SK-N-SH (cell line): Measurements from ENCODE around the gene KBTBD4. TPM values are rescaled to one million over a fixed set of nuclear protein-coding genes. Genes with fewer than 3 reads are reported as not detected.

Source experiments
- CTCF ChIA-PET: fragments of 300-600, 350-600 bp; formaldehyde crosslinking; extraction: SDS; loops from one replicate; lab custom pipeline; 2021; lab: Yijun Ruan, JAX
- POLR2A ChIA-PET: fragments of 350-600 bp; sonication (Branson Sonifier 250); formaldehyde crosslinking; extraction: SDS; loops from one replicate; lab custom pipeline; 2020; ENCODE audit warnings: antibody characterized with exemption, inconsistent platforms; lab: Yijun Ruan, JAX
- DNase-seq: peaks from one replicate; pipeline ENCODE4 v3.0.0; 2012
- H2AFZ ChIP-seq: fragments of 200-600 bp; sonication (generic); 2 replicates; pipeline ENCODE4 v1.8.1; 2016; ENCODE audit warnings: antibody characterized with exemption, mild to moderate bottlenecking, low read depth
- H3F3A ChIP-seq: fragments of 200-600 bp; sonication (generic); replicated peaks from 2 replicates; pipeline ENCODE3; 2016; ENCODE audit warnings: antibody characterized with exemption, mild to moderate bottlenecking; ENCODE audit not compliant: insufficient read depth
- H3K27ac ChIP-seq, 2 experiments: fragments of 200-500 bp in 1 of 2; fragments of 200-600 bp in 1 of 2; sonication (Bioruptor generic) in 1 of 2; sonication (generic), shearing (Covaris generic) in 1 of 2; 2 replicates each; pipeline versions ENCODE4 v1.5.1 to v1.6.1; 2014 to 2016; ENCODE audit warnings: low read depth in 2 of 2, inconsistent platforms in 1 of 2, low read length in 1 of 2, mild to moderate bottlenecking in 1 of 2, mixed read lengths in 1 of 2
- H3K27me3 ChIP-seq: fragments of 200-600 bp; sonication (generic), shearing (Covaris generic); 2 replicates; pipeline ENCODE4 v1.6.1; 2016; ENCODE audit warnings: mixed run types; ENCODE audit not compliant: insufficient read depth
- H3K36me3 ChIP-seq, 2 experiments: fragments of 200-500 bp in 1 of 2; fragments of 200-600 bp in 1 of 2; sonication (Bioruptor generic) in 1 of 2; sonication (generic) in 1 of 2; replicated peaks in 1 of 2; 2 replicates each; pipeline versions ENCODE3 to v1.5.1; 2014 to 2016; ENCODE audit warnings: low read length in 1 of 2, mild to moderate bottlenecking in 1 of 2; ENCODE audit not compliant: insufficient read depth in 2 of 2, control insufficient read depth in 1 of 2
- H3K4me1 ChIP-seq, 2 experiments: fragments of 200-500 bp in 1 of 2; fragments of 200-600 bp in 1 of 2; sonication (Bioruptor generic) in 1 of 2; sonication (generic), shearing (Covaris generic) in 1 of 2; 2 replicates each; pipeline versions ENCODE4 v1.5.1 to v1.6.1; 2014 to 2016; ENCODE audit warnings: low read depth in 1 of 2, low read length in 1 of 2, mixed run types in 1 of 2; ENCODE audit not compliant: insufficient read depth in 2 of 2, control insufficient read depth in 1 of 2
- H3K4me2 ChIP-seq: fragments of 200-600 bp; sonication (generic), shearing (Covaris generic); 2 replicates; pipeline ENCODE4 v1.6.1; 2017; ENCODE audit warnings: mixed run types
- H3K4me3 ChIP-seq, 2 experiments: fragments of 200-500 bp in 1 of 2; fragments of 200-600 bp in 1 of 2; sonication (Bioruptor generic) in 1 of 2; sonication (generic), shearing (Covaris generic) in 1 of 2; 2 replicates each; pipeline versions ENCODE4 v1.5.1 to v1.8.1; 2014 to 2016; ENCODE audit warnings: low read depth in 2 of 2, inconsistent platforms in 1 of 2, low read length in 1 of 2, mild to moderate bottlenecking in 1 of 2, mixed read lengths in 1 of 2, moderate library complexity in 1 of 2
- H3K79me2 ChIP-seq: fragments of 200-600 bp; sonication (generic); 2 replicates; pipeline ENCODE4 v1.8.1; 2017; ENCODE audit warnings: mild to moderate bottlenecking; ENCODE audit not compliant: insufficient read depth
- H3K9ac ChIP-seq: fragments of 200-600 bp; sonication (generic); 2 replicates; pipeline ENCODE4 v1.6.1; 2017; ENCODE audit warnings: mixed run types
- H3K9me2 ChIP-seq: fragments of 200-600 bp; sonication (generic); 2 replicates; pipeline ENCODE4 v1.6.1; 2017; ENCODE audit warnings: mixed run types
- H3K9me3 ChIP-seq: fragments of 200-600 bp; sonication (generic); 2 replicates; pipeline ENCODE4 v1.6.1; 2017; ENCODE audit warnings: mixed run types, mild to moderate bottlenecking, moderate library complexity
- H4K20me1 ChIP-seq: fragments of 200-600 bp; sonication (generic); 2 replicates; pipeline ENCODE4 v1.6.1; 2017; ENCODE audit warnings: mild to moderate bottlenecking, mixed run types; ENCODE audit not compliant: insufficient read depth
- EP300 ChIP-seq, 2 experiments: IDR thresholded peaks; 2 replicates each; pipeline versions ENCODE4 v1.4.0 to v1.6.1; 2012; ENCODE audit warnings: borderline replicate concordance in 1 of 2, low read depth in 1 of 2, low read length in 1 of 2
- FOSL2 ChIP-seq: IDR thresholded peaks from 2 replicates; pipeline ENCODE4 v1.4.0; 2012; ENCODE audit warnings: low read depth, mild to moderate bottlenecking, moderate library complexity, borderline replicate concordance
- GABPA ChIP-seq: IDR thresholded peaks from 2 replicates; pipeline ENCODE4 v1.4.0; 2012; ENCODE audit warnings: low read depth, mild to moderate bottlenecking
- GATA2 ChIP-seq: sonication (generic); formaldehyde crosslinking; IDR thresholded peaks from 2 replicates; pipeline ENCODE4 v1.5.0; 2020; ENCODE audit warnings: mild to moderate bottlenecking, missing genetic modification reagents
- JUND ChIP-seq: IDR thresholded peaks from 2 replicates; pipeline ENCODE4 v1.4.0; 2012
- MEF2A ChIP-seq: IDR thresholded peaks from 2 replicates; pipeline ENCODE4 v1.4.0; 2012; ENCODE audit warnings: low read depth, borderline replicate concordance
- NFIC ChIP-seq: IDR thresholded peaks from 2 replicates; pipeline ENCODE4 v1.4.0; 2012; ENCODE audit warnings: borderline replicate concordance
- RAD21 ChIP-seq: IDR thresholded peaks from 2 replicates; pipeline ENCODE4 v1.6.1; 2012; ENCODE audit warnings: mild to moderate bottlenecking, low read length
- SMC3 ChIP-seq: IDR thresholded peaks from 2 replicates; pipeline ENCODE4 v1.6.1; 2012; ENCODE audit warnings: low read depth, low read length, improper control_type of control experiment
- TCF12 ChIP-seq: IDR thresholded peaks from 2 replicates; pipeline ENCODE4 v1.4.0; 2012
- WGBS: methylation state at CpG from one replicate; pipeline ENCODE4 v1.1.6; 2017; ENCODE audit warnings: low lambda C conversion rate; 5-methylcytosine and 5-hydroxymethylcytosine counted together
- polyA plus RNA-seq, 3 experiments: library from polyadenylated mRNA; depleted of rRNA; stranded (reverse); fragments of >200 nt; gene quantifications; 2 replicates each; pipeline ENCODE4 v1.2.3, GENCODE V29; 2012
- TF ChIP-seq, protein P1 (sequence below): IDR thresholded peaks from 2 replicates; pipeline ENCODE4 v1.6.1; 2012; ENCODE audit warnings: mild to moderate bottlenecking, low read depth, low read length, moderate library complexity
- TF ChIP-seq, protein P2 (sequence below): IDR thresholded peaks from 2 replicates; pipeline ENCODE4 v1.4.0; 2012; ENCODE audit warnings: low read depth
- TF ChIP-seq, protein P3 (sequence below): fragments of 150-350 bp; IDR thresholded peaks from 2 replicates; pipeline ENCODE4 v1.6.1; 2017; ENCODE audit warnings: antibody characterized with exemption, low read length, low read depth, borderline replicate concordance

The KBTBD4 gene
- polyA plus RNA-seq, 1 of the 3 experiments (the other 2 are of a cell fraction), result 16.8 TPM

DNA sequence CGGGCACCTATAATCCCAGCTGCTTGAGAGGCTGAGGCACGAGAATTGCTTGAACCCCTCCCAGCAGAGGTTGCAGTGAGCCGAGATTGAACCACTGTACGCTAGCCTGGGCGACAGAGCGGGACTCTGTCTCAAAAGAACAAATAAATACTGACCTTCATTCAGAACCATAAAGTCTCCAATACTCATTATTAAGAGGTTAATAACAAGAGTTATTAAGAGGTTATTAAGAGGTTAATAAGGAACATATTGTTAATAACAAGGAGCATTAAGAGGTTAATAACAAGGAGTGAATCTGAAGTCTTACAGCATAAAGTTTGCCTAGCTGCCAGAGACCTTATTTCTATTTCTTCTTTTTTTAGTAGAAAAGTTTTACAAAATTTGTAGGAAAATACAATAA lies 33.5 kb downstream of the KBTBD4 start:
- H3K4me1 ChIP-seq, result peaks cover 2 to 32% of the 10 kb centered on the region in 2 experiments; a peak in 2 of 4 replicates

DNA sequence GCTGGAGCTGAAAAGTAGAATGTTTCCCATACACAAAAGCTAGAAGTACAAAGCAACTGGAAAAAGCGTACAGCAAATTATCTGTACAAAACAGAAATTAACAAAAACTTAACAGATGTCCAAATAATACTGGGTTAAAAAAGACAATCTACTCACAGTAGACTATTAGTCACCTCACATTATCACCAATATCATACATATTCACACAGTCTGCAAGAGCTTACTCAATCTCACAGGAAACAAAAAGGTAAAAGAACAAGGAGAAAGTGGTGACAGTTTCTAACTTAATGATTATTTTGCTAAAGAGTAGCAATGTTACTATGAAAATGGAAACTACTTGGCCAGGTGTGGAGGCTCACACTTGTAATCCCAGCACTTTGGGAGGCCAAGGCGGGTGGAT lies 37.7 kb downstream of the KBTBD4 start:
- ChIA-PET POLR2A (interaction anchor here (0.9 kb wide), 1 partner anchor 11 kb away, joined by 4 read pairs; no protein-coding TSS in a partner anchor), CTCF (interaction anchor here (0.8 kb wide), 1 partner anchor 12 kb away, joined by 3 read pairs; no protein-coding TSS in a partner anchor)
- Histone ChIP-seq H3K9me3 (no peaks in the 10 kb centered on the region), H3K4me1 (peaks cover 0 to 52% of the 10 kb centered on the region in 2 experiments; a peak in 3 of 4 replicates), H3K9ac (no peak overlapping the region), H3K27me3 (no peaks in the 10 kb centered on the region), H2AFZ (no peak overlapping the region), H3F3A (peaks cover 52% of the 10 kb centered on the region), H3K36me3 (peaks cover 0 to 18% of the 10 kb centered on the region in 2 experiments), H3K79me2 (peaks cover 99% of the 10 kb centered on the region), H3K9me2 (no peaks in the 10 kb centered on the region), H3K27ac (peak overlapping the region in 1 of 2 experiments; percentile 70; a peak in 2 of 4 replicates), H3K4me2 (peak overlapping the region; percentile 61; the same call in 1 of the 2 replicates), H3K4me3 (peak overlapping the region in 1 of 2 experiments; percentile 14; a peak in 1 of 4 replicates), H4K20me1 (peaks cover 98% of the 10 kb centered on the region)
- no peak for DNase-seq
- TF ChIP-seq JUND (no peak), MEF2A (no peak), EP300 (IDR thresholded peaks at IDR 0.05; ENCODE audit: borderline replicate concordance in 1 of 2, low read depth in 1 of 2, low read length in 1 of 2) (no peak), FOSL2 (no peak), RAD21 (no peak), GABPA (no peak), NFIC (no peak), SMC3 (no peak)
- TF ChIP-seq, protein P1, sequence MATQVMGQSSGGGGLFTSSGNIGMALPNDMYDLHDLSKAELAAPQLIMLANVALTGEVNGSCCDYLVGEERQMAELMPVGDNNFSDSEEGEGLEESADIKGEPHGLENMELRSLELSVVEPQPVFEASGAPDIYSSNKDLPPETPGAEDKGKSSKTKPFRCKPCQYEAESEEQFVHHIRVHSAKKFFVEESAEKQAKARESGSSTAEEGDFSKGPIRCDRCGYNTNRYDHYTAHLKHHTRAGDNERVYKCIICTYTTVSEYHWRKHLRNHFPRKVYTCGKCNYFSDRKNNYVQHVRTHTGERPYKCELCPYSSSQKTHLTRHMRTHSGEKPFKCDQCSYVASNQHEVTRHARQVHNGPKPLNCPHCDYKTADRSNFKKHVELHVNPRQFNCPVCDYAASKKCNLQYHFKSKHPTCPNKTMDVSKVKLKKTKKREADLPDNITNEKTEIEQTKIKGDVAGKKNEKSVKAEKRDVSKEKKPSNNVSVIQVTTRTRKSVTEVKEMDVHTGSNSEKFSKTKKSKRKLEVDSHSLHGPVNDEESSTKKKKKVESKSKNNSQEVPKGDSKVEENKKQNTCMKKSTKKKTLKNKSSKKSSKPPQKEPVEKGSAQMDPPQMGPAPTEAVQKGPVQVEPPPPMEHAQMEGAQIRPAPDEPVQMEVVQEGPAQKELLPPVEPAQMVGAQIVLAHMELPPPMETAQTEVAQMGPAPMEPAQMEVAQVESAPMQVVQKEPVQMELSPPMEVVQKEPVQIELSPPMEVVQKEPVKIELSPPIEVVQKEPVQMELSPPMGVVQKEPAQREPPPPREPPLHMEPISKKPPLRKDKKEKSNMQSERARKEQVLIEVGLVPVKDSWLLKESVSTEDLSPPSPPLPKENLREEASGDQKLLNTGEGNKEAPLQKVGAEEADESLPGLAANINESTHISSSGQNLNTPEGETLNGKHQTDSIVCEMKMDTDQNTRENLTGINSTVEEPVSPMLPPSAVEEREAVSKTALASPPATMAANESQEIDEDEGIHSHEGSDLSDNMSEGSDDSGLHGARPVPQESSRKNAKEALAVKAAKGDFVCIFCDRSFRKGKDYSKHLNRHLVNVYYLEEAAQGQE, result no peak
- WGBS, result 94% methylated on average over 2 of the region's 2 CpGs

More for the DNA sequence above, 33.5 kb downstream of the KBTBD4 start:
- ChIA-PET CTCF (no interaction called here), POLR2A (no interaction called here)
- no peak for DNase-seq
- TF ChIP-seq NFIC (no peak), GATA2 (CRISPR knock-in tag) (no peak), JUND (no peak), RAD21 (no peak), TCF12 (no peak)
- TF ChIP-seq, protein P2, sequence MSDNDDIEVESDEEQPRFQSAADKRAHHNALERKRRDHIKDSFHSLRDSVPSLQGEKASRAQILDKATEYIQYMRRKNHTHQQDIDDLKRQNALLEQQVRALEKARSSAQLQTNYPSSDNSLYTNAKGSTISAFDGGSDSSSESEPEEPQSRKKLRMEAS, result no peak
- TF ChIP-seq, protein P3, sequence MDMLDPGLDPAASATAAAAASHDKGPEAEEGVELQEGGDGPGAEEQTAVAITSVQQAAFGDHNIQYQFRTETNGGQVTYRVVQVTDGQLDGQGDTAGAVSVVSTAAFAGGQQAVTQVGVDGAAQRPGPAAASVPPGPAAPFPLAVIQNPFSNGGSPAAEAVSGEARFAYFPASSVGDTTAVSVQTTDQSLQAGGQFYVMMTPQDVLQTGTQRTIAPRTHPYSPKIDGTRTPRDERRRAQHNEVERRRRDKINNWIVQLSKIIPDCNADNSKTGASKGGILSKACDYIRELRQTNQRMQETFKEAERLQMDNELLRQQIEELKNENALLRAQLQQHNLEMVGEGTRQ, result no peak
- TF ChIP-seq, protein P1, result no peak
- no peak overlapping the region for H3K4me3 ChIP-seq
- 97% methylated on average over 6 of the region's 6 CpGs for WGBS
- H2AFZ ChIP-seq, result no peak overlapping the region
- no peaks in the 10 kb centered on the region for H3K9me3 ChIP-seq
- H3K27me3 ChIP-seq, result no peaks in the 10 kb centered on the region
- peaks cover 0 to 25% of the 10 kb centered on the region in 2 experiments for H3K36me3 ChIP-seq
- no peaks in the 10 kb centered on the region for H3K9me2 ChIP-seq
- H4K20me1 ChIP-seq, result peaks cover 98% of the 10 kb centered on the region
- H3F3A ChIP-seq, result peaks cover 36% of the 10 kb centered on the region
- no peak overlapping the region for H3K27ac ChIP-seq
- no peak overlapping the region for H3K4me2 ChIP-seq
- H3K9ac ChIP-seq, result no peak overlapping the region
- peaks cover 100% of the 10 kb centered on the region for H3K79me2 ChIP-seq
